ENCODE measurements around the gene ARMC6. TPM values are rescaled to one million over a fixed set of nuclear protein-coding genes. Genes with fewer than 3 reads are reported as not detected.

ARMC6 gene
- total RNA-seq, 1 donor from 2014 or later: 34.7 TPM

DNA sequence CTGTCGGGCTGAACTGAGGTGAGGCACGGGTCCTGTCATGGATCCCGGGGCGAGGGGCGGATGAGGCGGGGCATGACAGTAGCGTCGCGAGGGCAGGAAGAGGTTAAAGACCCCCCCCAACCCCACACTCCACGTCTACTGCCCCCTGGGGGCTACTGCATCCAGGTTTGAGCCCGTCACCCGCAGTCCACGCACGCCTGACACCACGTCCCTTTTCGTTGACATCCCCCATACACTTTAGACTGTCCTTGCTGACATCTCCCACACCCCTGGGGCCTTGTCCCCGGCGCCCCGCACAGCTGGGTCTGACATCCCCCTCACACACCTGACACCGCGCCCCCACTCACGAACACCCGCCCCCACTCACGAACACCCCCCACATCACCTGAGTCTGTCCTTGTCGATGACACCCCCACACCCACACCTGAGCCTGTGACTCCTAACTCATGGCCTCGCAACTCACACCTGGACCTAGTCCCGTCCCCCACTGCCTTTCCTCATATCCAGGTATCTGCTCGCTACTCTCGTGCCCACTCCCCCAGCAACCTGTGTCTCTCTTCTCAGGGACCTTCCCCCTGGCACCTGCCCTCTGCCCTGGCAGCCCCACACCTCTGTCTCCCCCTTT lies 30.8 kb downstream of the ARMC6 start:
- intact Hi-C loops (cut with DNase I): loop anchor here (1.0 to 5.0 kb wide), 2 partner anchors 74 to 128 kb away; partner anchors contain the start of genes BORCS8, RFXANK and TMEM161A
- H3K4me1 ChIP-seq: peaks cover 0 to 25% of the 10 kb centered on the region in 2 donors
- peak overlapping the region; percentile 62 to 78 for H3K27ac ChIP-seq
- no peak for DNase-seq (ENCODE audit: low spot score in 2 of 2)
- H3K9me3 ChIP-seq: no peaks in the 10 kb centered on the region
- TF ChIP-seq, protein P1, sequence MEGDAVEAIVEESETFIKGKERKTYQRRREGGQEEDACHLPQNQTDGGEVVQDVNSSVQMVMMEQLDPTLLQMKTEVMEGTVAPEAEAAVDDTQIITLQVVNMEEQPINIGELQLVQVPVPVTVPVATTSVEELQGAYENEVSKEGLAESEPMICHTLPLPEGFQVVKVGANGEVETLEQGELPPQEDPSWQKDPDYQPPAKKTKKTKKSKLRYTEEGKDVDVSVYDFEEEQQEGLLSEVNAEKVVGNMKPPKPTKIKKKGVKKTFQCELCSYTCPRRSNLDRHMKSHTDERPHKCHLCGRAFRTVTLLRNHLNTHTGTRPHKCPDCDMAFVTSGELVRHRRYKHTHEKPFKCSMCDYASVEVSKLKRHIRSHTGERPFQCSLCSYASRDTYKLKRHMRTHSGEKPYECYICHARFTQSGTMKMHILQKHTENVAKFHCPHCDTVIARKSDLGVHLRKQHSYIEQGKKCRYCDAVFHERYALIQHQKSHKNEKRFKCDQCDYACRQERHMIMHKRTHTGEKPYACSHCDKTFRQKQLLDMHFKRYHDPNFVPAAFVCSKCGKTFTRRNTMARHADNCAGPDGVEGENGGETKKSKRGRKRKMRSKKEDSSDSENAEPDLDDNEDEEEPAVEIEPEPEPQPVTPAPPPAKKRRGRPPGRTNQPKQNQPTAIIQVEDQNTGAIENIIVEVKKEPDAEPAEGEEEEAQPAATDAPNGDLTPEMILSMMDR (IDR thresholded peaks at IDR 0.05): peak; percentile 15 to 25 (median 16)
- peak overlapping the region; percentile 81 to 95 for H3K4me3 ChIP-seq
- H3K36me3 ChIP-seq: no peaks in the 10 kb centered on the region
- H3K27me3 ChIP-seq: no peaks in the 10 kb centered on the region

DNA sequence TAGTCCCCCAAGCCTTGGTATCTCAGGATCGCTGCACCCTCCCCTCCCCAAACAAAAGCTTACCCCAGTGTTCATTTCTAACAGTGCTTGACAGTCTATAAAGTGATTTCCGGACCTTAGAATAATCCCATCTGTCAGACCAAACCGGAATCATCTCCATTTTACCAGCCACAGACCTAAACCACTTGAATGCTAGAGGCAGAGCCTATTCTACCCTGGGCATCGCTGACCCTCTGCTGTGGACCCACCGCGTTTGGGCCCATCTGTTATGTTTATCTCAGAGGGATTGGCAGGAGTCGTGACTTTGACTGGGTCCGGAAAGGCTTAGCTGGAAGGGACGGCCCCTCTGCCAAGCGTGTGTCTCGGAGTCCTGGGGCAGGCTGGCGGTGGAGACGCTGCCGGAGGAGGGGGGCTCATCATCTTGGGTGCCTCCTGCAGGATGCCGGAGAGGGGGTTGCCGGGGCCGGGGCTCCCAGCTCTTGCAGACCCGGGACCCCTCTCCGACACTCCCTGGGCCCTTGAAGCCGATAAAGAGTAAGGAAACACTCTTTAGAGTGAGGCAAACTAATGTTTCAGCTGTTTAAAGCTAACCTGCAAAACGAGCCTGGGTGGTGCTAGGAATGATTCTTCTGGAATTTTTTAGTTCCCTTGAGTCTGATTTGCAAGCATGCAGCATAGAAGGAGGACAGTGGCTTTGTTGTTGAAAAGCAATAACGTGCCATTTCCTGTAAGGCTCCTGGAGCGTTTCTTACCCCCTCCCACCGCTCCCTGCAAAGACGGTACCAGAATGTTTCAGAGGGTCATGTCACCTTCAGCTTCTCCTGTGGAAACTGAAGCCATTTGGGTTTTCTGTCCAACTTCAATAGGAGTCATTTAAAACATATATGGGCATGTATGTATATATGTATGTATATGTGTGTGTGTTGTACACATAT lies 31.7 kb downstream of the ARMC6 start:
- DNase-seq (ENCODE audit: low spot score in 2 of 2): no peak
- intact Hi-C loops (cut with DNase I): loop anchor here (1.0 to 5.0 kb wide), 2 partner anchors 73 to 127 kb away; partner anchors contain the start of genes BORCS8, RFXANK and TMEM161A
- H3K36me3 ChIP-seq: no peaks in the 10 kb centered on the region
- H3K27me3 ChIP-seq: no peaks in the 10 kb centered on the region
- H3K9me3 ChIP-seq: no peaks in the 10 kb centered on the region
- H3K4me3 ChIP-seq: peak overlapping the region; percentile 81 to 95
- peaks cover 0 to 27% of the 10 kb centered on the region in 2 donors for H3K4me1 ChIP-seq
- TF ChIP-seq, protein P1 (IDR thresholded peaks at IDR 0.05): no peak
- peak overlapping the region; percentile 9 to 17 for H3K27ac ChIP-seq

DNA sequence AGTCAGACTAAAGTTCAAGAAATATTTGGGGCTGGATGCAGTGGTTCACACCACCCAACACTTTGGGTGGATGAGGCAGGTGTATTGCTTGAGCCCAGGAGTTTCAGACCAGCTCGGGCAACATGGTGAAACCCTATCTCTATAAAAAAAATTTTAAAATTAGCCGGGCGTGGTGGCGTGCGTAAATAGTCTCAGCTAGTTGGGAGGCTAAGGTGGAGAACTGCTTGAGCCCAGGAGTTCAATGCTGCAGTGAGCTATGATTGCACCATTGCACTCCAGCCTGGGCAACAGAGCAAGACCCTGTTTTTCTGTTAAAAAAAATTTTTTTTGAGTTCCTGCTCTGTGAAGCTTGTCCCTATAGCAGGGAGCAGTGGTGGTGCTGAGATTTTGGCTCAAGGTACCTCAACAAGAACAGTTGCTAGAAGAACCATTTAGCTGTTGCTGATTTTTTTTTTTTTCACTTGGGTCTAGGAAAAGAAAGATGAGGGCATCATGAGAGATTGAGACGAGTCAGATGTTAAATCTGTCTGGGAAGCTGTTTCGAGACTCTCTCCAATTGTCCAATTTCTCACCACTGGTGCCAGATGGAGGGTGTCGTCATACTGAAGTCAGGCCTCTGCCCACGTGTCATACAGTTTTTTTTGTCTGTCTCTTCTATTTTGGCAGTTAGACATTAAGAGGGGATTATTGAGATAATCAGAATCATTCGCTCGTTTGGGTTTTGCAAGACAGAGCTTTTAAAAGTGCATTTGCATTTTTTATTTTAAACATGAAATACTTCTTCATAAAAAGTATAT lies 34.1 kb downstream of the ARMC6 start:
- Histone ChIP-seq H3K4me1 (peaks cover 0 to 27% of the 10 kb centered on the region in 2 donors), H3K36me3 (no peaks in the 10 kb centered on the region), H3K4me3 (no peak overlapping the region), H3K9me3 (no peaks in the 10 kb centered on the region), H3K27me3 (no peaks in the 10 kb centered on the region), H3K27ac (no peak overlapping the region)
- intact Hi-C loops (cut with DNase I): no loop called here
- TF ChIP-seq, protein P1 (IDR thresholded peaks at IDR 0.05): no peak
- no peak for DNase-seq (ENCODE audit: low spot score in 2 of 2)

DNA sequence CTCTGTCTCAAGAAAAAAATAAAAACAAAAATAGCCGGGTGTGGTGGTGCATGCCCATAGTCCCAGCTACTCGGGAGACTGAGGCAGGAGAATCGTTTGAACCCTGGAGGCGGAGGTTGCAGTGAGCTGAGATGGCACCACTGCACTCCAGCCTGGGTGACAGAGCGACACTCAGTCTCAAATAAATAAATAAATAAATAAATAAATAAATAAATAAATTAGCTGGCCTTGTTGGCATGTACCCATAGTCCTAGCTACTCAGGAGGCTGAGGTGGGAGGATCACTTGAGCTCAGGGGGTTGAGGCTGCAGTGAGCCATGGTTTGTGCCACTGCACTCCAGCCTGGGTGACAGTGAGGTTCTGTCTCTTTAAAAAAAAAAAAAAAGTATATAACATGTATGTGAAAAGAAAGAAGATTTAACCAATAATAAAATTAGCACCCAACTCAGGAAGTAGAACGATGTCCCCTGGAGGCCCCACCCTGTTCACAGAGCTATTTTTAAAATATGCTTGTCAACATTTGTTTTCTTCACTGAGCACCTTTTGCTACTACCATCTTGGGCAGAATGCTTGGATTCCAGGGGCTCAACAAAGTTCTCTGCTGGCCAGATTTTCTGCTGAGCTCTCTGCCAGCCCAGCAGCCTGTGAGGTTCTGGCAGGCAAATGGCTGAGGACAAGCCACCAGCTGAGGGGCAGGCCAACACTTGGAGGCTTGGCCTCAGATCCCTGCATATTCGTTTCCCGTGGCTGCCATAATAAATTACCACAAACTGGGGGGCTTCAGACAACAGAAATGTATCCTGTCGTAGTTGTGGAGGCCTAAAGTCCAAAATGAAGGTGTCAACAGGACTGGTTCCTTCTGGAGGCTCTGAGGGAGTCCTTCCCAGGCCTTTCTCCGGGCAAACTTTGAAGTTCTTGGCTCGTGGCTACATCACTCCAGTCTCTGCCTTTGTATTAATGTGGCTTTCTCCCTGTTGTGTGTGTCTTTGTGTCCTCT lies 35.6 kb downstream of the ARMC6 start:
- H3K4me1 ChIP-seq: peaks cover 0 to 22% of the 10 kb centered on the region in 2 donors
- H3K36me3 ChIP-seq: no peaks in the 10 kb centered on the region
- no peaks in the 10 kb centered on the region for H3K9me3 ChIP-seq
- H3K27ac ChIP-seq: peak overlapping the region; percentile 56 to 59
- no peak overlapping the region for H3K4me3 ChIP-seq
- TF ChIP-seq, protein P1 (IDR thresholded peaks at IDR 0.05): no peak
- intact Hi-C loops (cut with DNase I): no loop called here
- no peak for DNase-seq (ENCODE audit: low spot score in 2 of 2)
- H3K27me3 ChIP-seq: no peaks in the 10 kb centered on the region

All from ascending aorta (tissue), 2 donors.